NB4 (cell line): ENCODE data around the gene APOBEC3A.

Experiments used
- DNase-seq: peaks from one replicate; pipeline ENCODE4 v3.0.0; 2010; ENCODE audit warnings: low read depth
- H3K4me3 ChIP-seq: one replicate; pipeline ENCODE4 v1.5.1; 2011; ENCODE audit warnings: mild to moderate bottlenecking, low read depth, low read length, moderate library complexity
- CTCF ChIP-seq: IDR thresholded peaks from one replicate; pipeline ENCODE4 v1.5.1; 2012; ENCODE audit warnings: low read depth, low read length
- MAX ChIP-seq: IDR thresholded peaks from 2 replicates; pipeline ENCODE4 v1.6.1; 2011; ENCODE audit warnings: low read depth, low read length
- MYC ChIP-seq: IDR thresholded peaks from 2 replicates; pipeline ENCODE4 v1.6.1; 2011; ENCODE audit warnings: low read depth, low read length
- POLR2A ChIP-seq: IDR thresholded peaks from 2 replicates; pipeline ENCODE4 v1.6.1; 2011; ENCODE audit warnings: mild to moderate bottlenecking; ENCODE audit not compliant: insufficient read length; ENCODE audit errors: extremely low read depth

The APOBEC3A gene

GRCh38 chr22:38965614-38966379 is 8.4 kb downstream of the APOBEC3A start:
- no peak overlapping the region for H3K4me3 ChIP-seq
- TF ChIP-seq MYC: no peak
- no peak for TF ChIP-seq POLR2A
- TF ChIP-seq CTCF: no peak
- TF ChIP-seq MAX: no peak
- DNase-seq: no peak

GRCh38 chr22:38966380-38966702 is 8.9 kb downstream of the APOBEC3A start:
- no peak for DNase-seq
- TF ChIP-seq MYC: no peak
- TF ChIP-seq MAX: no peak
- TF ChIP-seq POLR2A: no peak
- no peak for TF ChIP-seq CTCF
- no peak overlapping the region for H3K4me3 ChIP-seq

GRCh38 chr22:38966942-38967341 is 9.5 kb downstream of the APOBEC3A start:
- TF ChIP-seq POLR2A (no peak), CTCF (no peak), MYC (no peak), MAX (no peak)
- H3K4me3 ChIP-seq: no peak overlapping the region
- no peak for DNase-seq

GRCh38 chr22:38967451-38968450 is 10.3 kb downstream of the APOBEC3A start:
- TF ChIP-seq MYC (no peak), POLR2A (no peak), MAX (no peak), CTCF (no peak)
- H3K4me3 ChIP-seq: no peak overlapping the region
- DNase-seq: peak; percentile 71

GRCh38 chr22:38968801-38969200 is 11.4 kb downstream of the APOBEC3A start:
- no peak for TF ChIP-seq POLR2A
- TF ChIP-seq CTCF: no peak
- TF ChIP-seq MYC: no peak
- no peak for TF ChIP-seq MAX
- no peak for DNase-seq
- H3K4me3 ChIP-seq: no peak overlapping the region
